Right atrium auricular region (tissue), 2 donors: ENCODE data around the gene WDR46. TPM values are rescaled to one million over a fixed set of nuclear protein-coding genes. Genes with fewer than 3 reads are reported as not detected.
A peak's percentile ranks its signal among the peaks of the same experiment; 100 is the strongest.

Experiments
- DNase-seq: peaks from one replicate; pipeline ENCODE4 v3.0.0-alpha.2; 2019; ENCODE audit warnings: low spot score
- H3K27ac ChIP-seq, 2 donors: fragments of 200-600 bp; sonication (generic); 1 replicate in 1 of 2; 2 replicates in 1 of 2; pipeline ENCODE4 v1.5.1; 2016 to 2019
- H3K27me3 ChIP-seq, 2 donors: fragments of 200-600 bp; sonication (generic); one replicate each; pipeline versions ENCODE4 v1.5.1 to v1.6.0; 2017 to 2019
- H3K36me3 ChIP-seq: fragments of 200-600 bp; sonication (generic); one replicate; pipeline ENCODE4 v1.5.1; 2016
- H3K4me1 ChIP-seq, 2 donors: fragments of 200-600 bp; sonication (generic); one replicate each; pipeline versions ENCODE4 v1.5.1 to v1.6.0; 2017 to 2019
- H3K4me3 ChIP-seq, 2 donors: fragments of 200-600 bp; sonication (generic); 1 replicate in 1 of 2; 2 replicates in 1 of 2; pipeline ENCODE4 v1.5.1; 2017 to 2019; ENCODE audit warnings: mild to moderate bottlenecking in 1 of 2, moderate library complexity in 1 of 2
- H3K9me3 ChIP-seq, 2 donors: fragments of 200-600 bp; sonication (generic); one replicate each; pipeline ENCODE4 v1.5.1; 2019
- total RNA-seq, 2 donors: library from RNA; depleted of rRNA; stranded (reverse); fragments of >200 nt; gene quantifications; one replicate each; pipeline ENCODE4 v1.1.0, GENCODE V29; 2016
- TF ChIP-seq, protein P1 (sequence below), 2 donors: fragments of 200-600 bp; sonication (generic); IDR thresholded peaks; one replicate each; pipeline ENCODE4 v1.5.1; 2019; ENCODE audit warnings: antibody characterized with exemption in 2 of 2

The WDR46 gene
- total RNA-seq, 2 donors from 2014 or later = 22.5 to 30.9 TPM

DNA sequence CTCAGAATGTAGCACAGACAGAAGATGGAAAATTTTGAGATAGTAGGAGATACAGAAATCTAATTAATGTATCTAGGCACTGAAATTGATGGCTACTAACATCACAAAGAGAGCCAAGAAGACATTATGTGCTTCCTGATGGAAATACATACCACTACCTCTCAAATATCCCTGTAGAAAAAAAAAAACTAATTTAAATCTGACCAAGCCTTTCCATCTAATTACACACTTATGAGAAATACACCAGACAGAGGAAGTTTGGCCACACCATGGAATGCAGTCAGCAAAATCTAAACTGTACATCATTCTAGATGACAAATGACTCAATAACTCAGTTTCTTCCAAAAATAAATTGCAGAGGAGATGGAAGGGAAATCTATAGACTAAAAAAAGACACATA lies 36.3 kb downstream of the WDR46 start:
- Histone ChIP-seq H3K9me3 (no peaks in the 10 kb centered on the region), H3K4me3 (no peak overlapping the region), H3K27me3 (no peaks in the 10 kb centered on the region), H3K27ac (no peak overlapping the region), H3K36me3 (no peaks in the 10 kb centered on the region), H3K4me1 (peaks cover 0 to 24% of the 10 kb centered on the region in 2 donors)
- DNase-seq = no peak
- TF ChIP-seq, protein P1, sequence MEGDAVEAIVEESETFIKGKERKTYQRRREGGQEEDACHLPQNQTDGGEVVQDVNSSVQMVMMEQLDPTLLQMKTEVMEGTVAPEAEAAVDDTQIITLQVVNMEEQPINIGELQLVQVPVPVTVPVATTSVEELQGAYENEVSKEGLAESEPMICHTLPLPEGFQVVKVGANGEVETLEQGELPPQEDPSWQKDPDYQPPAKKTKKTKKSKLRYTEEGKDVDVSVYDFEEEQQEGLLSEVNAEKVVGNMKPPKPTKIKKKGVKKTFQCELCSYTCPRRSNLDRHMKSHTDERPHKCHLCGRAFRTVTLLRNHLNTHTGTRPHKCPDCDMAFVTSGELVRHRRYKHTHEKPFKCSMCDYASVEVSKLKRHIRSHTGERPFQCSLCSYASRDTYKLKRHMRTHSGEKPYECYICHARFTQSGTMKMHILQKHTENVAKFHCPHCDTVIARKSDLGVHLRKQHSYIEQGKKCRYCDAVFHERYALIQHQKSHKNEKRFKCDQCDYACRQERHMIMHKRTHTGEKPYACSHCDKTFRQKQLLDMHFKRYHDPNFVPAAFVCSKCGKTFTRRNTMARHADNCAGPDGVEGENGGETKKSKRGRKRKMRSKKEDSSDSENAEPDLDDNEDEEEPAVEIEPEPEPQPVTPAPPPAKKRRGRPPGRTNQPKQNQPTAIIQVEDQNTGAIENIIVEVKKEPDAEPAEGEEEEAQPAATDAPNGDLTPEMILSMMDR (IDR thresholded peaks at IDR 0.05) = no peak

DNA sequence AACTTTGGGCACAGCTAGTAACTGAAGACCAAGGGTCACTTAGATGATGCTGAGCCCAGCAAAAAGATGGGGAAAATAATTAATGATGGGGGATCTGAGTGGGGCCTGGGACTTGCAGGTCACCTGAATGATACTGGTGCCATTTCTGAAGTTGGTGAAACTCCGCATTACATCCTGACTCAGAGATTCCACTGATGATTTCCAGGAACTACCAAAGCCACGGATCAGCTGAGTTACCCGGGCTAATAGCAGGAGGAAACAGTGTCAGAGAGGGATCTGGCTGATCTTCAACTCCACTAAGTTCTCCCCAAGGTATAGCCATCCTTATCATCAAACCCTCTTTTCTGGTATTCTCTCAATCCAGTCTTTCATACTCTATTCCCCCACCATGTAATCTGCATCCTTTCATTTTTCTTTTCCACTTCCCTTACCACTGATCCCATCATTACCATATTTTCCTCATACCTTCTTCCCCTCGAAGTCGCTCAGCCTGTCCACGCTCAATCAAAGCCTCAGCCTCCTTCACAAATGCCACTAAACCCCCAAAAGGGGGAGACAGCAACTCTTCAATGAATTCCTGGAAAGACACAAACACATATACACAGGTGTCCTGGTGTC lies 37.5 kb downstream of the WDR46 start:
- H3K4me1 ChIP-seq = peaks cover 0 to 25% of the 10 kb centered on the region in 2 donors
- no peaks in the 10 kb centered on the region for H3K9me3 ChIP-seq
- H3K36me3 ChIP-seq = no peaks in the 10 kb centered on the region
- no peaks in the 10 kb centered on the region for H3K27me3 ChIP-seq
- TF ChIP-seq, protein P1 (IDR thresholded peaks at IDR 0.05) = no peak
- no peak overlapping the region for H3K27ac ChIP-seq
- no peak overlapping the region for H3K4me3 ChIP-seq
- DNase-seq = no peak

DNA sequence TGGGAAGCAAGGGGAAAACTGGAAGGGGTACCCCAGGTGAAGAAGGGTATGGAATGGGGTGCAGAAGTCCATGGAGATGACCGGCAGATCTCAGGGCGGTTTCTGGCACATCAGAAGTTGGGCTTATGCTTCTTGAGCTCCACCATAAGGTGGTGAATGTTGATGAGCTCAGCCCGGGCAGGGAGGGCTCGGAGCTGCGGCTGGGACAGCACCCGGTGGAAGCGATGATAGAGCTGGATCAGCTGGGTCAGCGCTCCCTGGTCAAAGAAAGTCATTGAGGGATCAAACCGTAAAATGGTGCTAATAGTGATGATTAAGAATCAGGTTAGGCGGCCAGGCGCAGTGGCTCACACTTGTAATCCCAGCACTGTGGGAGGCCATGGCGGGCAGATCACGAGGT lies 38.3 kb downstream of the WDR46 start:
- no peak overlapping the region for H3K4me3 ChIP-seq
- no peaks in the 10 kb centered on the region for H3K27me3 ChIP-seq
- no peak for DNase-seq
- H3K36me3 ChIP-seq = no peaks in the 10 kb centered on the region
- no peak overlapping the region for H3K27ac ChIP-seq
- TF ChIP-seq, protein P1 (IDR thresholded peaks at IDR 0.05) = no peak
- no peaks in the 10 kb centered on the region for H3K9me3 ChIP-seq
- H3K4me1 ChIP-seq = peaks cover 0 to 25% of the 10 kb centered on the region in 2 donors

DNA sequence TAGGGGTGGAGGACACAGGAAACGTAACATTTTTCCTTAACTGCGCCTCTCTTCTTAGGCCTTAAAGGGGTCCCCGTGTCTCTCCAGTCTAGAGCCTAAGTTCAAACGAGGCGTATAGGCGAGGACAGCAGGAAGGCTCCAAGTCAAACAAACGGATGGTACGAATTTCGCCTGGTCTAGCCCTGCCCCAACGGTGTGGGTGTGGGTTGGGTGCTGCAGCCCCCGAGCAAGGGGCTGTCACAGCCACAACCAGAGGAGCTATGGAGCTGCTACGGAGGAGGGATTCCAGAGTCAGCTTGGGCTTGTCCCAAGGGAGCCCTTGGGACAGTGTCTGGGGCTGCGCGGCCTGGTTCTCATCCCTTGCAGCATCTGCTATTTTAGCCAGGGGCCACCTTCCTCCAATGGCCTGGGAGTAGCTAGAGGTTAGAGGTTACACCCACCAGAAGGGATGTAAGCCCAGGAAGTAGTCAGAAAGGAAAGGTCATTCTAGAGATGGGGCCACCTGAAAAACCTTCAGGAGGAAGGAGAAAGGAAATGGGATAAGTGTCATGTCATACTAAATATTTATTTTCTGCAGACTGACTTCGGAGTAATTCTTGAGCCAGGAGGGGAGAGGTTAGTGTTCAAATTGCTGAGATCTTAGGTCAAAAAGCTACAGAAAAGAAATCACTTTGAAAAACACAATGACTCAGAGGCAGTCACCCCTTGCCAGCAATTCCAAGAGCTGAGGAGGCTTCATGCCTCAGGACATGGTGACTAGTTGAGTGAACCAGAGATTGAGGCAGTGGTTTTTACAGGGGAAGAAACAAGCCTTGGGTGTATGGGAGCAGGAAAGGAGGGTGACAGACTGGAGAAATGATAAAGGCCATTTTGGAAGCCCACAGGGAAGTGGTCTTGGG lies 39.1 kb downstream of the WDR46 start:
- Histone ChIP-seq H3K9me3 (no peaks in the 10 kb centered on the region), H3K4me1 (peaks cover 0 to 25% of the 10 kb centered on the region in 2 donors), H3K27ac (peak overlapping the region; percentile 93 to 95), H3K27me3 (no peaks in the 10 kb centered on the region), H3K36me3 (no peaks in the 10 kb centered on the region), H3K4me3 (peak overlapping the region; percentile 48 to 62)
- TF ChIP-seq, protein P1 (IDR thresholded peaks at IDR 0.05) = no peak
- no peak for DNase-seq

DNA sequence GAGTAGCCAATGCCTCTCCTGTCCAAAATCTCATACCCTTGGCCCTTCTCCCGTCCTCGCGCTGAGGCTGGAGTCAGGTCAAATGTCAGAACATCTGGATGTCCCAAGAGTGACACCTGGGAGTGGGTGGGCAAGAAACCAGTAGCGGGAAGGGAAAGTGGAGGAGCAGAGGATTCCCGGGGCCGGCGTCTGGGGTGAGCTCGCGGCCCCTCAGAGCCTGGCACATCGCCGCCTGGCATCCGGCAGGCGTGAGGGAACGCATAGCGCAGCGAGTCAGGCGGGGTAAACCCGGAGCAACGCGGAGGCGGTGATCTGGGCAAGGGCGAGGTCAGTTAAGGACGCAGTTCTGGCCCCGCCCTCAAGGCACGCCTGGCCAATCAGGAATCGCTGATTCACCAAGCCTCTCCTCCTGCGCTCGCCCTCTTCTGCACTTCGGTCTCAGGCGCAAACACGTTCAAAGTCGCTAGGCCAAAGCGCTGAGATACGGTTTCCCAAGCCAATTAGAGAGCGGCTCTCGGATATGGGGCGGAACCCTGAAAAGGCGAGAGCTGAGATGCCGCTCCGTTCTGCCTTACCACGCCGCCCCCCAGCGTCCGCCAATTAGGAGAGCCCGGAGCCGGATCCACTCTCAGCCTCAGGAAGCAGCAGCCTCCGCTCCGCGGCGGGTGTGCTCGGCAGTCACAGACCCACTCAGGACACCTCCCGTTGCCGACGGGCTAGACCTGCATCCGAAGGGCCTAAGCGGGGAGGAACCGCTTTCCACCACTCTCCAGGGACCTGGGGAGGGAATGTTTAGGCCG lies 39.9 kb downstream of the WDR46 start:
- no peaks in the 10 kb centered on the region for H3K27me3 ChIP-seq
- TF ChIP-seq, protein P1 (IDR thresholded peaks at IDR 0.05) = peak in 1 of 2 donors; percentile 32

More for the DNA sequence above, 39.9 kb downstream of the WDR46 start:
- peaks cover 0 to 25% of the 10 kb centered on the region in 2 donors for H3K4me1 ChIP-seq
- H3K27ac ChIP-seq = peak overlapping the region; percentile 93 to 95
- no peaks in the 10 kb centered on the region for H3K36me3 ChIP-seq
- DNase-seq = peak; percentile 99
- no peaks in the 10 kb centered on the region for H3K9me3 ChIP-seq
- H3K4me3 ChIP-seq = peak overlapping the region; percentile 48 to 62
